HepG2 (cell line): ENCODE measurements around the gene HPCAL1. TPM values are rescaled to one million over a fixed set of nuclear protein-coding genes. Genes with fewer than 3 reads are reported as not detected.

Source experiments
- AKAP8 ChIP-seq: sonication (generic); formaldehyde crosslinking; IDR thresholded peaks from 2 replicates; pipeline ENCODE4 v1.5.1; 2020; ENCODE audit warnings: mild to moderate bottlenecking, missing genetic modification reagents
- CTCF ChIP-seq: sonication (generic); formaldehyde crosslinking; IDR thresholded peaks from 2 replicates; pipeline ENCODE4 v1.5.0; 2020; ENCODE audit warnings: mild to moderate bottlenecking, missing genetic modification reagents, moderate library complexity
- DMAP1 ChIP-seq: IDR thresholded peaks from 2 replicates; pipeline ENCODE4 v1.6.1; 2016
- FOXA3 ChIP-seq: IDR thresholded peaks from 2 replicates; pipeline ENCODE4 v1.6.1; 2016; ENCODE audit warnings: missing genetic modification reagents, missing compliant biosample characterization
- GATA4 ChIP-seq: sonication (generic); IDR thresholded peaks from 2 replicates; pipeline ENCODE4 v1.6.1; 2016; ENCODE audit warnings: antibody characterized with exemption, low read depth, borderline replicate concordance
- HMGXB3 ChIP-seq: sonication (generic); formaldehyde crosslinking; IDR thresholded peaks from 2 replicates; pipeline ENCODE4 v1.4.0; 2020; ENCODE audit warnings: missing genetic modification reagents, borderline replicate concordance
- MYNN ChIP-seq: sonication (generic); formaldehyde crosslinking; IDR thresholded peaks from 2 replicates; pipeline ENCODE4 v1.4.0; 2020; ENCODE audit warnings: mild to moderate bottlenecking, low read depth, missing genetic modification reagents
- NR2C2 ChIP-seq: sonication (generic); formaldehyde crosslinking; IDR thresholded peaks from 2 replicates; pipeline ENCODE4 v1.4.0; 2020; ENCODE audit warnings: missing genetic modification reagents, mild to moderate bottlenecking, moderate library complexity, borderline replicate concordance
- RAD21 ChIP-seq: fragments of 450-650 bp; formaldehyde crosslinking; IDR thresholded peaks from 2 replicates; pipeline ENCODE4 v1.5.0; 2020; ENCODE audit warnings: mild to moderate bottlenecking
- RCOR2 ChIP-seq: IDR thresholded peaks from 2 replicates; pipeline ENCODE4 v1.6.1; 2016; ENCODE audit warnings: missing biosample characterization, missing genetic modification reagents
- SP5 ChIP-seq: IDR thresholded peaks from 2 replicates; pipeline ENCODE4 v1.6.1; 2016; ENCODE audit warnings: low read depth, borderline replicate concordance
- TCF12 ChIP-seq, 2 experiments: fragments of 450-650 bp in 1 of 2; sonication (generic) in 1 of 2; formaldehyde crosslinking in 1 of 2; IDR thresholded peaks; 2 replicates each; pipeline versions ENCODE4 v1.6.1 to v1.8.0; 2017 to 2022; ENCODE audit warnings: antibody characterized with exemption in 1 of 2, mild to moderate bottlenecking in 1 of 2, missing genetic modification reagents in 1 of 2, moderate library complexity in 1 of 2
- ZFP1 ChIP-seq: IDR thresholded peaks from 2 replicates; pipeline ENCODE4 v1.6.1; 2016
- ZNF292 ChIP-seq: sonication (generic); formaldehyde crosslinking; IDR thresholded peaks from 2 replicates; pipeline ENCODE4 v1.8.1; 2022; ENCODE audit warnings: mild to moderate bottlenecking, low read depth, missing genetic modification reagents, borderline replicate concordance
- ZNF460 ChIP-seq: sonication (generic); formaldehyde crosslinking; IDR thresholded peaks from 2 replicates; pipeline ENCODE4 v1.5.1; 2020; ENCODE audit warnings: missing genetic modification reagents, mild to moderate bottlenecking, borderline replicate concordance
- ZNF563 ChIP-seq: sonication (generic); formaldehyde crosslinking; IDR thresholded peaks from 2 replicates; pipeline ENCODE4 v1.8.0; 2022; ENCODE audit warnings: mild to moderate bottlenecking, moderate library complexity, missing genetic modification reagents
- ZNF761 ChIP-seq: sonication (generic); formaldehyde crosslinking; conservative IDR thresholded peaks from 2 replicates; pipeline ENCODE4 v1.4.0; 2020; ENCODE audit warnings: mild to moderate bottlenecking, missing genetic modification reagents
- ZNF878 ChIP-seq: sonication (generic); formaldehyde crosslinking; IDR thresholded peaks from 2 replicates; pipeline ENCODE4 v1.8.1; 2023; ENCODE audit warnings: mild to moderate bottlenecking, missing genetic modification reagents, moderate library complexity
- polyA plus RNA-seq, 8 experiments: library from polyadenylated mRNA; depleted of rRNA in 3 of 8; stranded (reverse) in 7 of 8; unstranded in 1 of 8; fragments of >200 nt; fragmentation: Illumina TruSeq in 4 of 8; extraction: Trizol in 4 of 8; gene quantifications; 2 replicates each; pipeline versions ENCODE4 v1.2.1 to v1.2.3, GENCODE V29; 2011 to 2016; ENCODE audit warnings: low read depth in 4 of 8, missing spikeins in 1 of 8, mixed read lengths in 1 of 8; ENCODE audit not compliant: insufficient read depth in 1 of 8
- total RNA-seq, 5 experiments: library from RNA; depleted of rRNA; stranded (reverse); fragments of >200 nt; fragmentation: Illumina TruSeq; extraction: Trizol; gene quantifications; 2 replicates each; pipeline ENCODE4 v1.2.3, GENCODE V29; 2016; ENCODE audit warnings: low read depth in 1 of 5
- TF ChIP-seq, protein P1 (sequence below): sonication (generic); formaldehyde crosslinking; IDR thresholded peaks from 2 replicates; pipeline ENCODE4 v1.5.1; 2020; ENCODE audit warnings: mild to moderate bottlenecking, moderate library complexity, missing genetic modification reagents
- TF ChIP-seq, protein P2 (sequence below): conservative IDR thresholded peaks from 2 replicates; pipeline ENCODE4 v1.6.1; 2018; ENCODE audit warnings: missing genetic modification reagents

Gene HPCAL1
- total and polyA plus RNA-seq, 2 of the 13 experiments (the other 11 are each of a cell fraction or from before 2014, with no cell fraction given) = 29.5 to 29.9 TPM

DNA sequence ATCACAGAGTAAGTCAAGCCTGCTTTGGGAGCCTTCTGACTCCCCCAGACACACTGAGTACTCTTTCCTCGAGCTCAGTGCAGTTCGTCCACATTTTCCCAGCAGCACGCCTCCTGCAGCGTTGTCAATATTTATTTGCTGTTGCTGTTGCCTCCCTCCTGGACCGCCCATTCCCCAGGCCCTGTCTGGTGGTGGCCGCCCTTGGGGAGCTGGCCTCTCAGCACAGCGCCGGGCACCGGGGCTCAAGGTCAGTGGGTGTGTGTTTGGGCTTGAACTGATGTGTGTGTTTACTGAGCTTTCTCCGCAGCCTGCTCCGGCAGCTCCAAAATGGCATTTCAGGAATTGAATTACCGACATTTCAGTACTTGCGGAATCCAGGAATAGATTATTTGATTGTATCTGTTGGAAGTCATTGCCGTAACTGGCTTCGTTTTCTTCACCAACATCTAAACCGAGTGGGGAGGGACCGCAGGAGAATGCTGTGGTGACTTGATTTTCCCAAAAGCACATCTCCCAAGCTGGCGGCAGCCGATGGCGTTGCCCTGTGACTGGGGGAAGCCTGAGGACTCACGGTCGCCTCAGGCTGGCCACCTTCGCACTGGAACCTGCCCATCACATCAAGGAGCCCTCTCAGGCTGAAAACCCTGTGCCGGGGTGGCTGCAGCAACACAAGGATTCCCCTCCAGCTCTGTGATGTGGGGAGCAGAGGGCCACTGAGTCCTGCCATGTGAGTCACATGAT is 66.0 kb downstream of the HPCAL1 start (continued):
- peak; percentile 48 for TF ChIP-seq CTCF
- TF ChIP-seq SP5 = peak; percentile 100
- TF ChIP-seq FOXA3 = peak; percentile 99
- TF ChIP-seq, protein P1, sequence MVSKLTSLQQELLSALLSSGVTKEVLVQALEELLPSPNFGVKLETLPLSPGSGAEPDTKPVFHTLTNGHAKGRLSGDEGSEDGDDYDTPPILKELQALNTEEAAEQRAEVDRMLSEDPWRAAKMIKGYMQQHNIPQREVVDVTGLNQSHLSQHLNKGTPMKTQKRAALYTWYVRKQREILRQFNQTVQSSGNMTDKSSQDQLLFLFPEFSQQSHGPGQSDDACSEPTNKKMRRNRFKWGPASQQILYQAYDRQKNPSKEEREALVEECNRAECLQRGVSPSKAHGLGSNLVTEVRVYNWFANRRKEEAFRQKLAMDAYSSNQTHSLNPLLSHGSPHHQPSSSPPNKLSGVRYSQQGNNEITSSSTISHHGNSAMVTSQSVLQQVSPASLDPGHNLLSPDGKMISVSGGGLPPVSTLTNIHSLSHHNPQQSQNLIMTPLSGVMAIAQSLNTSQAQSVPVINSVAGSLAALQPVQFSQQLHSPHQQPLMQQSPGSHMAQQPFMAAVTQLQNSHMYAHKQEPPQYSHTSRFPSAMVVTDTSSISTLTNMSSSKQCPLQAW (CRISPR knock-in tag) = peak; percentile 97
- TF ChIP-seq, protein P2, sequence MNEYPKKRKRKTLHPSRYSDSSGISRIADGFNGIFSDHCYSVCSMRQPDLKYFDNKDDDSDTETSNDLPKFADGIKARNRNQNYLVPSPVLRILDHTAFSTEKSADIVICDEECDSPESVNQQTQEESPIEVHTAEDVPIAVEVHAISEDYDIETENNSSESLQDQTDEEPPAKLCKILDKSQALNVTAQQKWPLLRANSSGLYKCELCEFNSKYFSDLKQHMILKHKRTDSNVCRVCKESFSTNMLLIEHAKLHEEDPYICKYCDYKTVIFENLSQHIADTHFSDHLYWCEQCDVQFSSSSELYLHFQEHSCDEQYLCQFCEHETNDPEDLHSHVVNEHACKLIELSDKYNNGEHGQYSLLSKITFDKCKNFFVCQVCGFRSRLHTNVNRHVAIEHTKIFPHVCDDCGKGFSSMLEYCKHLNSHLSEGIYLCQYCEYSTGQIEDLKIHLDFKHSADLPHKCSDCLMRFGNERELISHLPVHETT (CRISPR knock-in tag) = peak; percentile 74; the same call in 1 of the 2 replicates
- TF ChIP-seq HMGXB3 (CRISPR knock-in tag) = peak; percentile 62; the same call in 1 of the 2 replicates
- TF ChIP-seq TCF12 (IDR thresholded peaks at IDR 0.05) = no peak
- no peak for TF ChIP-seq TCF12 (CRISPR knock-in tag; IDR thresholded peaks at IDR 0.05)
- TF ChIP-seq MYNN (CRISPR knock-in tag) = 0 out of 2 replicates have a peak, but pooled peaks have one; percentile 44
- TF ChIP-seq ZNF292 (CRISPR knock-in tag) = peak; percentile 98
- peak; percentile 73; the same call in 1 of the 2 replicates for TF ChIP-seq ZNF460 (CRISPR knock-in tag)
- peak; percentile 76; the same call in 1 of the 2 replicates for TF ChIP-seq AKAP8
- peak; percentile 72; the same call in 1 of the 2 replicates for TF ChIP-seq ZFP1 (CRISPR knock-in tag)
- TF ChIP-seq ZNF563 (CRISPR knock-in tag) = peak; percentile 62; the same call in 1 of the 2 replicates
- peak; percentile 93 for TF ChIP-seq RCOR2 (CRISPR knock-in tag)
- 0 out of 2 replicates have a peak, but pooled peaks have one; percentile 0 for TF ChIP-seq ZNF761
- TF ChIP-seq GATA4 = peak; percentile 40; the same call in 1 of the 2 replicates
- TF ChIP-seq NR2C2 (CRISPR knock-in tag) = peak; percentile 54; the same call in 1 of the 2 replicates
- TF ChIP-seq DMAP1 (CRISPR knock-in tag) = 0 out of 2 replicates have a peak, but pooled peaks have one; percentile 21
- peak; percentile 86 for TF ChIP-seq ZNF878 (CRISPR knock-in tag)
- TF ChIP-seq RAD21 (CRISPR knock-in tag) = 0 out of 2 replicates have a peak, but pooled peaks have one; percentile 22
